GM18519 (cell line): Measurements from ENCODE around the gene CHAT.

Experiments used
- ATAC-seq: cut with Tn5 transposase; IDR thresholded peaks from one replicate; pipeline ENCODE4 v1.9.1; 2021; ENCODE audit warnings: mild to moderate bottlenecking, moderate library complexity; ENCODE audit not compliant: unreplicated experiment, low FRiP score

Gene CHAT

DNA sequence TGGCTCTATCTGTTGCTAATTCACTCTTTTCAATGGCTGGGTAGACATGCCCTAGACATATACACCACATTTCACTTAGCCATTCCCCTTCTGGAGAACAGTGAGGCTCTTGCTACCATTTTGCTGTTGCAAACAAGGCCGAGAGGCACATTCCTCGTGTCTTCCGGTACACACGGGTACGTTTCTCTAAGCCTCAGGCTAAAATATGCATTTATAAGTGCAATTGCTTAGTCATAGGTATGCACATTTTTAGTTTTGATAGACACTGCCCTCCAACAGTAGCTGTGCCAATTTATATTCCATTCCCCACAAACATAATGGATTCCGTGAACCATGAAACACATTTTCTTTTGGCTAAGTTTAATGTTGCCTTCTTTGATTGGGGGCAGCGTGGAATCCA is 13.2 kb downstream of the CHAT start:
- no peak for ATAC-seq

DNA sequence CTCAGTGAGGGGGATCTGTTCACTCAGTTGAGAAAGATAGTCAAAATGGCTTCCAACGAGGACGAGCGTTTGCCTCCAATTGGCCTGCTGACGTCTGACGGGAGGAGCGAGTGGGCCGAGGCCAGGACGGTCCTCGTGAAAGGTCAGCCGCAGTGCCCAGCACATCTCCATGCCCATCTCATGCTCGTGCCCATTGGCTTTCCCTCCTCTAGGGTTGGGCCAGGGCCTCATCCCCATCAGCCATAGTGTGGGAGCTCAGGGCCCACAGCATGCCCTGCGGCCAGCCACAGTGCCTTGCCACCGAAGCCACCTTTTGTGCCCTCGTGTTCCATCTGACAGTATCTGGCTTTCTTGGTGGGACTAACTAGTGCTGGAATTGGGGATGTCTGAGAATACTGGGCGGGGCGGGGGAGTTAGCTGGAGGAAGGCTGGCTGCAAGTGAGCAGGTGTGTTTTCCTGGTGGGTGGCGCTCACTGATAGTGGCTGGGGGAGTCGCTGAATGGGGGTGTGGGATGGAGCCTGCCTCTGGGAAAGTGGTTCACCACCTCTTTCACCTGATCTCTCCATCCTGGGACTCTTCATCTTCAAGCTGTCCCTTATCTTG is 13.9 kb downstream of the CHAT start:
- ATAC-seq: no peak

DNA sequence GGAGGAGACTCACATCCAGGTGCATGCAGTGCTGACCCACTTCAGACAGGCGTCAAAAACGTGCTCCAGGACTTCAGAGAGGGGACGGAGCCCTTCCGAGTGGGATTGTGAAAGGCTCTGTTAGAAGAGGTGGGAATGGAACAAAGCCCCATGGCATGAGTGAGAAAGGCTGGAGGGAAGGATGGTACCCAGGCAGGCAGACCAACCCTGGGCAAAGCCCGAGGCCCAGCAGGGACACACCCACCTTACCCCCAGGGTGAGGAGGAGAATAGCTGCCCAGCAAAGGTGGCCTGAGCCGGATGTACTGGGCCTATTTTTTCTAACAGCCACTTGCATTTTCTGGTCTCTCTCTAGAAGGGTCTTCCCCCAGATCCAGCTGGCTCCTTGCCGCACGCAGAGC is 14.8 kb downstream of the CHAT start:
- ATAC-seq: no peak

DNA sequence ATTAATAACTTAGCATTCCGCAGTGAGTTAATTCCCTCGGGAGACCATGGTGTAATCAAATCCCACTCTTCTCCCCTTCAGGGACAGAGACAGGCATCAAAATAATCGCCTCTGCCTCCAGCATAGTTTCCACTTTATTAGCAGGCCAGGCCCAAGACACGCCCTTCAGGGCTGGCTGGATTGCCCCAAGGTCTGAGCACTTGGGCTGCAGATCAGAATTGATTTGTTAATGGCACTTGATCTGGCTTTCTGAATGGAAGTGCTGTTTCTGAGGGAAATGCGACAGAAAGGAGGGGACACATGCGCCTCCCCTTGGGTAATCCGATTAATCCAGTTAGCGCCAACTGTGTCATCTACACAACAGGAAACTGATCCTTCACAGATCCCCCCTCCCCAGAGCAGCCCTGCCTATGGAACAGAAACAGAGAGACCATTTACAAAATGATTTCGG is 15.6 kb downstream of the CHAT start:
- ATAC-seq: no peak

DNA sequence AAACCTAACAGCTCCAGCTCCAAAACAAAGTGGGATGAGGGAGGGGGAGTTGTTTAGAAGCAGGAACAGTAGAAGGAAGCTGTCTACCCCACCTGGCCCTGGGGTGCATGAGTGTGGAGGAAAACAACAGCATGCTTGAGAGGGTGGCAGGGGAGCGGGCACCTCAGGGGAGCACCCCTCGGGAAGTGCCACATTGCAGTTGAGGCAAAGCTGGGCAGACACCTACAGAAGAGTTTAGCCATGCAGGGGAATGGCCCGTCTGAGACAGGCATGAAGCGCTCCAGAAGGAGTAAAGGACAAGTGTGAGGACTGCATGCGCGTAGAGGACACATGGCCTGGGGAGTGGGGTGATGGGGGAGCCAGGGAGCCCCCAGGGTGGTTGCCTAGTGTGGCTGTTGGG is 18.1 kb downstream of the CHAT start:
- ATAC-seq: no peak

DNA sequence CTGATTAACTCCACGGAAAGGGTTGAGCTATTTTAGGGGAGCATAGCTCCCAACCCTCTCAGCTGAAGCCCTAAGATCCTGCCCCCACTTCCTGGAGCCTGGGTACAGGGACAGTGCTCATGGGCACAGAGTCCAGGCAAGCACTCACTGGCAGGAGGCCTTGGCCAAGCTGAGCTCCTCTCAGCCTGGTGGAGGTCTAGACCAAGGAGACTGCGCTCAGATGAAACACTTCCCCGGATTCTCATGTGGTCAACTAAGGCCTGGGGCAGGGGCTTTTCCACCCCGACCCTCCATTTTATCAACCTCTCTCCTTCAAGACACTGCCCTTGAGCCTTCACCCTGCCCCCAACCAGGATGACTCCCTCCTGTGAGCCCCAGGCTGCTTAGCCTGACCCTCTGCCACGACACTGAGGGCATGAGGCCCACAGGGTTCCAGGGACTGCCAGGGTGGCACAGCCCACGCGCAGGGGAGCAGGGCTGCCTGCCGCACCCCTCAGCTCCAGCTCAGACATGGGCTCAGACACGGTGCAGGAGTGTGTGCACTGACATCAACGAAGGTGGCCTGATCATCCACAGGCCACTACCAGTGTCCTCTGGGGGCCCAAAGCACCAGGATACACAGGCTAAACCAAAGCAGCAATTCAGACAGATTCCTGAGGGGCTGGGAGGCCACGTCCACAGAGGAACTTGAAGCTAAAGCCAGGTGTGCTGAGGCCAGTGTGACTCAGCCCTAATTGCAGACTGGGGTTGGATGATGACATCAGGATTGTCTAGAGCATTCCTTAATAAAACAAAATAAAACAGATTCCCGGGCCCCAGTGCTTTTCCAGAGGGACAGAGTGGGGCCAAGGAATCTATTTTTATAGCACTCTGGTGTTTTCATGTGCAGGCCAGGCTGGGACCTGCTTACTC is 18.8 kb downstream of the CHAT start:
- no peak for ATAC-seq

DNA sequence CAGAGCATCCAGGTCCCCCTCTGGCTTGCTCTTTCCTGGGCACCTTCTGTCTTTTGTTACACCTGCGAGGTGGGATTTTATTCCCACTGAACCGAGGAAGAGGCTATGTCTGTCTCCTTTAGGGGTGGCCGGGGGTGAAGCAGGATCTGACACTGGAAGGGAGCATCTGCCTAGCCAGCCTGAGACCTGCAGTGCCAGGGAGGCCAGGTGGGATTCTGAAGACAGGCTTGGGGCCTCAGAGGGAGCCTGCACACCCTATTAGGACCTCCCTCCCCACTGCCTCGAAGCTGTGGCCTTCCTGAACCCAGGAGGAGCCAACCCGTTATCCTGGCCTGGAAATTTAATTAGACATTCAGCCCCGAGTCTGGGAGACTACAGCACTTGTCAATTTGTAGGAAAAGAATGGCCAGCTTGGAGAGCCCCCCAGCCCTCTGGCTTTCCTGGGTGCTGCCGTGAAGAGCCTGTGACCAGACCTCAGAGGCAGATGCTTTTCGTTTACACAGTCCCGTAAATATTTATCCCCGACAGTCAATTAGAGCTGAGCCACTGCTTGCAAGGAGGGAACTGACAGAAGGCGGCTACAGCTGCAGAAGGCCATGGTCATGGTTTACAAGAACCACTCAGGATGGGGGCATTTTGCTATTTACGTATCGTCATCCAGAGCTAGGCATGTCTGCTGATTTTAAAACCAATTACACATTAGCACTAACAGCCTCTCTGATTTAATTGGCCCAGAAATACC is 19.7 kb downstream of the CHAT start:
- ATAC-seq: no peak

DNA sequence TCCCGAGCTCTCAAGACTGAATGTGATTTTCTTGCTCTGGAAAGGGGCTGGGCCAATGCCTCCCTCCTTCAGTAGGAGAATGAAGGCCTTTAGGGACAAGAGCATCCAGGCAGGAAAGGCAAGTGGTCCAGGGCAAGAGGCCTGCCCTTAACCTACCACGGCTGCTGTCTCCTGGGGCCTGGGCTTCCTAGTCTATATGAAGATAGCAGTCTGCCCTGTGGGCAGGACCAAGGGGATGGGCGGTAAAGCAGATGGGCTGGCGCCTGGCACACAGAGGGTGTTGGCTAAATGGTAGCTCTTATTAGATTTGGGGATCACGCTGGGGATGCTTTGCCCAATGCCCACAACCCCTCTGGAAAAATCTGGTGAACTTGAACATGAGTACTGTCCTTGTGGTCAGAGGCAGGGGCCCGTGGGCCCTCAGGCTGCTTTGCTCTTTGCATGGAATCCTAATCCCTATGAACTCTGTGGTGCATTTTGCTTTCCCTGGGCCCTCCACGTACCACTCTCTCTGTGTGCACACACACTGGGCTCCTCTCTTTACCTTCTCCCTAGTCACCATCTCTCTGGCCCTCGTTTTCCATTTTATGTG is 20.3 kb downstream of the CHAT start:
- ATAC-seq: no peak

DNA sequence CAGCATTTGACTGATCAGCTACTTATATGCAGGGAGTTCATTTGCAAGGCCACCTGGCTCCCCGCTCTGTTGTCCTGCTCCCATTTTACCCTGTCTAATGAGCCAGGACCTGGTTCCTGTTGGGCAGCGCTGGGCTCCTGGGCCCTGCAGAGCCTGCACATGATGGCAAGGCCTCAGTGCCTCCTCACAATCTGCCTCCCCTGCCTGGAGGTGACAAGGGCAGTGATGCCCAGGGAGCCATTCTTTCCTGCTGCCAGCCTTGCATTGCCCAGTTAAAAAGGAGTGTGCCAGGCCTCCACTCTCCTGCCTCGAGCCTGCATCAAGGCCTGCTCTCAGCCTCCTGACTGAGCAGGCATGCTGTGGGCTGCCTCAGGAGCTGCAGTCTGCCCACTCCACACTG is 28.5 kb downstream of the CHAT start:
- ATAC-seq: no peak

DNA sequence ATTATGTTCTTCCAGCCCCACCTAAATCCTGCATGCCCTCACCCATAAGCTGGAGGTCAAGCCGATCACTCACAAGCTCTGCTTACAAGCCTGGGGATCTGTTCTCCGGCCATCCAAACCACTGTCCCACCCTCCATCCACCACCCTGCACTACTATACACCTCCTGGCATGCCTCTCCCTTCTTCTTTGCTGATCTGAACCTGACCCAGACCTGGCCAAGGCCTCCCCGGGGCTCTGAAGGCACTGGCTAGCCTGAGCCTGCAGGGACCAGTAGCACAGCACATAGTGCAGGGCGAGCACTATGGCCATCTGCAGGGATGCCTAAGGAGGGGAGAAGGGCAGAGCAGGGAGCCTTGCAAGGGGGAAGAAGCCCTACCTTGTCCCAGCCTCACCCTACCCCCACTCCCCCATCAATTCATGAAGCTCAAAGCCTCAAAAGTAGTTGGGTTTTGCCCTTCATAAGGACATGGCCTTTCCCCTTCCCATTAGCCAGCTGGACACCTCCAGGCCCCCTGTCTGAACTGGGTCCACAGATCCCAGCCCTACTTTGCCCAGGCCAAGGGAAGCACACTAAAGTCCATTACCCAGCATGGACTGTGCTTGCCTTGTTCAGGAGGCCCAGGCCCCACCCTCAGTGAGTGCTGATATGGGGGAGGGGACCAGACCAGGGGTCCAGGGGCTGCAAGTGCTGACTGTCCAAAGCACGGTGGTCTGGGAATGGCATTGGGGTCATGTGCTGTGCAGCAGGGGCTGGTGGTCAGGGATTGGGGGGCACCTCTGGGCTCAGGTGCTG is 29.6 kb downstream of the CHAT start:
- ATAC-seq: no peak

DNA sequence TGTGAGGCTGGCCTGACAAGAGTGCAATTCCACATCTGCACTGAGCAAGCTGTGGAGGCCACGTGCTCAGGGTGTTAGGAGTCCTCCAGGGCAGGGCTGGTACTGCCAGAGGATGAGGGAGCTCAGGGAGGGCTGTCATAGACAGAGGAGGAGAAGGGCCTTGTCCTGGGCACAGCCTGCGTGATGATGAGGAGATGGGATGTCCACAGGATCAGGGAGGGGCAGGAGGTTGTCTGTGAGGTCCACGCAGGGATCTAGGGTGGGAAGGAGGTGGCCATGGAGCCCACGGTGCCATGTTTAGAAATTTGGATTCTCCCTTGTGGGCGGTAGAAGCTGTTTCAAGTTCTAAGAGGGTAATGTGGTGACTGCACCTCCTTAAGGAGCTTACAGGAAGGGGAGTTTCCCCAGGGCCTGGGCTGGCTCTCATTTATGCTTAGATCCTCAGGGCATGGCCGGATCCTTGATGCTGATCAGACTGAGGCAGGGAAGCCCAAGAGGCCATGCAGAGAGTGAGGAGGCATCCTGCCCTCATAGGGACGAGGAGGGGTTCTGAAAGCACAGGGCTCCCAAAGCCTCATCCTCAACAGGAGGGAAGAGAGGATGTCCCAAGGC is 30.3 kb downstream of the CHAT start:
- ATAC-seq: no peak

DNA sequence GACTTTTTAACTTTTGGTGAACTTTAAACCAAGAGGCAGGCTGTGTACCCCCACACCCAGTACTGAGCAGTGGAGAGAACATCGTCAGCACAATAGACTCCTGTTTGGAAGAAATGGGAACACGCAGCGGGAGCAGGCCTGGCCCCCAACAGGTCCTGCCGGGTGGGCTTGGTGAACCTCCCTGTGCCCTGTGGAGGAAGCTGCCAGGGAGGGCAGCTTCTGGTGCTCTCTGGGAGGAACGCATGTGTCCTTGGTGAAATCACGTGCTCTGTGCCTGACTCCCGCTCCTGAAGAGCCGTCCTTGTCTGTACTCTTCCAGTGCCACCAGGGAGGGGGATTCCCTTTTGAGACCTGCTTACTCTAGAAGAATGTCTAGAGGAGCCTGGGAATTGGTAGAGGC is 31.6 kb downstream of the CHAT start:
- ATAC-seq: no peak

DNA sequence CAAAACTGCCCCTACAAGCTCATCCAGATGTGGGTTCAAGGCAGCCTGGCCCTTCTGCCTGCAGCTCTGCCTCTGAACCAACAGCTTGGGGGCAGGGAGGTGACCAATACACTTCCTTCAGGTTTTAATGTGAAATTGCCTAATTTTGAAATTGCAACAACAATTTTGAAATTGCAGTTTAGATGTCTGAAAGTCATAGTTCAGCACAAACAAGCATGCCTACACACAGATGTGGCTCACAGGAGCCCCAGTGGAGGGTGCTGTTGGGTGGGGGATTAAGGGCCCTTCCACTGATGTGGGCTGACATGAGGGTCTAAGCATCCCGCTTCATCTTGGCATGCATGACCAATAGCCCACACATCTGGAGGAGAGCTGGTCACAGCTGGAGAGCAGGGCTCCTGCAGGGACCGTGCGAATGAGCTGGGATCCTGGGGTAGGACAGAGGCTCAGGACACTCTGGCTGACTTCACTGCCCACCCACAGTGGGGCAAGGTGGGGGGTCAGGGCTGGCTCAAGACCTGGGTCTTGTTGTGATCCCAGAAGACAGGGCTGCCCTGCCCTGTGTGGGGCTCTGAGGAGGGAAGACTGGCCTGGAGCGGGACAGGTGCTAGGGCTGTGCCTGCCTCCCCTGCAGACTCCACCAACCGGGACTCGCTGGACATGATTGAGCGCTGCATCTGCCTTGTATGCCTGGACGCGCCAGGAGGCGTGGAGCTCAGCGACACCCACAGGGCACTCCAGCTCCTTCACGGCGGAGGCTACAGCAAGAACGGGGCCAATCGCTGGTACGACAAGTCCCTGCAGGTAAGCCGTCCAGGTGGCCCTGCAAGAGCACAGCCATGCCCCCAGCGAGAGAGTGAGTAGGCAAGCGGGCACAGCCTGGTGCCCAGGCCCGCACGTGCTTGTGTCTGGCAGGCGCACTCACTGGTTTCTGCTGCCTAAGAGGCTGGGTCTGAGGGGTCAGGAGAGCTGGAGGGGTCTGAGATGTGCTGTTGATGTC is 32.3 kb downstream of the CHAT start:
- ATAC-seq: no peak

DNA sequence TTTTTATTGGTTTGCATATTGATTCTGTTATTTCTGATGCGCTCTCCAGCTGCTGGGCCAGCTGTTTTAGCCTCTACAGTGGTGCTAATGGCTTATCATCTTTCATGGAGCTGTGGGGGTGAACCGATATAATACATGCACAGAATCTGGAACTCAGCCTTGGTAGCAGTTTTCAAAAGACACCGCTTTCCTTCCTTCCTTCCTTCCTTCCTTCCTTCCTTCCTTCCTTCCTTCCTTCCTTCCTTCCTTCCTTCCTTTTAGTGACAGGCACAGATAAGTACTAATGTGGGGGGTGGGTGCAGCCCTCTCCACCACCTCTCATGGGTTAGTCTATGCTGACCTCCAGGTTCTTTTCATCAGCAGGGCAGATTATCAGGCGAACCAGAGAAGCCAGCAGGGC is 33.7 kb downstream of the CHAT start:
- ATAC-seq: no peak

DNA sequence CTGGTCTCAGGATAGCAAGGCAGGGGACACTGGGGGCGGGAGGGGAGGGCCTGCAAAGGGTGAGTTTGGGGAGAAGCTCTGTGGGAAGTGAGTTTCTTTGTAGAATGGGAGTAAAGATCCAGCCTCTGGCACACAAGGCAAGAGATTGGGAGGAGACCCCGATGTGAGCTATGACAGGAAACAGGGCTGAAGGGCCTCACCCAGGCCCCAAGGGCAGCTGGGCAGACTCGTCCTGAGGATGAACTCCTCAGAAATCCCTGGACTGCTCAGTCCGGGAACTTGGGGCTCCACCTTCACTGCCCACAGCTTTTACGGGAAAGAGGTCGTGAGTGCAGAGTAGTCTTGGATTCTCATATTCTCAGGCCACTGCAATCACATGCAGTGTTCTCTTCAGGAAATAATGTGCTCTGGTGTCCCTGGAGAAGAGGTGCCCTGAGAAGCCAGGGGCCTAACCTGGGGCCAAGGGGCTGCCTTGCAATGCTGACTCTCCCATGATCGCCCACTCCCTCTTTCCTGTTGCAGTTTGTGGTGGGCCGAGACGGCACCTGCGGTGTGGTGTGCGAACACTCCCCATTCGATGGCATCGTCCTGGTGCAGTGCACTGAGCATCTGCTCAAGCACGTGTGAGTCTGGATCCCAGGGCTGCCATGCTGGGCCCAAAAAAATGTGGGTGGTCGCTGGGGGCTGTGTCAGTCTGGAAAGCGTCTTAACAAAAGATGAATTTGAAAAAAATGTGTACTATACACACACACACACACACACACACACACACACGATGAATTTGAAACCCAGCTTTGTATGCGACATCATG is 34.4 kb downstream of the CHAT start:
- ATAC-seq: no peak

DNA sequence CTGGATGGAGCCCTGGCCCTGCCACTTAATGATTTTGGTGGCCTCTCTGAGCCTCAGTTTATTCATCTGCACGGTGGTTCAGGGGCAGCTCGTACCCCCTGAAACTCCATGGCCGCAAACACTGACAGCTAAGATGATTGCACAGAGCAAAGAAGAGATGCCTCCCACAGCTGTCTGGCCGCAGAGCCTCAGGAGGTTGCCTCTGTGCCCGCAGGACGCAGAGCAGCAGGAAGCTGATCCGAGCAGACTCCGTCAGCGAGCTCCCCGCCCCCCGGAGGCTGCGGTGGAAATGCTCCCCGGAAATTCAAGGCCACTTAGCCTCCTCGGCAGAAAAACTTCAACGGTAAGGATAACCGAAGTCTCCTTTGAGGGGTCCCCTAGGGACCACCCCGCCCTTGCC is 35.5 kb downstream of the CHAT start:
- no peak for ATAC-seq

DNA sequence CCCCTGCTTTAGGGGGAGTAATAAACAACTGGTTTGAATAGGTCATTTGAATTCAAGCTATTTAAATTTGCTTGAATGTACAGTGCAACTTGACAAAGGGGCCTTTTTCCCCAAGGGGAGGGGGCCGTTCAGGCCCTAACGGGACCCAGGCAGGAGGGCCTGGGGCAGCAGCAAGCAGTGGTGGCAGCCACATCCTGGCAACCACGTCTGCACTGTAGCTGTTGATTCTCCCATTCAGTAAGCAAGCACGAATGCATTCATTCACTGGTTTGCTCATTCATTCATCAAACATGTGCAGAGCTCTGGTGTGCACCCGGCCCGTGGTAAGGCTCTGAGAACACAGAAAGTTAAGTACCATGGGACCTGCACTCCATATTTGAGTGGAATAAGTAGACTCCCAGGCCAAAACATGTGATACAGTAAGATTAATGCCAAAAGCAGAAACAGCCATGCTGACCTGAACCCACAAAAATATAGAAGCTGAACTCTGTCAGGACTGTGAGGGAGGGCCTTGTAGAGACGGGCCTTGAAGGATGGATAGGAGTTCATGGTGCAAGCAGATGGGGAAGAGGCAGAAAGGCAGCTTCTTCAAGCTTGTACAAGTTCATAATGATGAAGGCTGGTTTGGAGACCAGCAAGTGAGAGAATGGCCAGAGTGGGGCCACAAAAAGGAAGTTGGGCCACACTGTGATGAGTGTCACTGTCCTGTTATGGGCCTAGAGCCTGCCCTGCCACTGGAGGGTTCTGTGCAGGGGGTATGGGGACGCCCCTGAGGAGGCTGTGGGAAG is 36.3 kb downstream of the CHAT start:
- ATAC-seq: no peak
